Progenitor cell of endocrine pancreas (in vitro differentiated cells): ENCODE data around the gene JMJD1C. TPM values are rescaled to one million over a fixed set of nuclear protein-coding genes. Genes with fewer than 3 reads are reported as not detected.

Experiments
- DNase-seq: peaks from one replicate; pipeline ENCODE4 v3.0.0; 2021; ENCODE audit warnings: low spot score; ENCODE audit not compliant: unreplicated experiment
- H3K27ac Mint-ChIP-seq: 2 replicates; pipeline ENCODE4 v1.8.0; 2021; ENCODE audit warnings: mild to moderate bottlenecking, moderate library complexity, mixed read lengths
- H3K27me3 Mint-ChIP-seq: 2 replicates; pipeline ENCODE4 v1.8.0; 2021; ENCODE audit warnings: mixed read lengths
- H3K36me3 Mint-ChIP-seq: 2 replicates; pipeline ENCODE4 v1.8.0; 2022; ENCODE audit warnings: mixed read lengths; ENCODE audit not compliant: insufficient read depth
- H3K4me1 Mint-ChIP-seq: 2 replicates; pipeline ENCODE4 v1.8.0; 2021; ENCODE audit warnings: low read depth, mixed read lengths
- H3K4me3 Mint-ChIP-seq: 2 replicates; pipeline ENCODE4 v1.8.0; 2021; ENCODE audit warnings: low read depth, mild to moderate bottlenecking, moderate library complexity, mixed read lengths
- H3K9me3 Mint-ChIP-seq: 2 replicates; pipeline ENCODE4 v1.8.0; 2021; ENCODE audit warnings: low read depth, mixed read lengths
- total RNA-seq: library from RNA; stranded (reverse); gene quantifications from 2 replicates; pipeline ENCODE4 v1.2.1, GENCODE V29; 2021
- TF ChIP-seq, protein P1 (sequence below): fragments of 200-600 bp; sonication (generic); IDR thresholded peaks from one replicate; pipeline ENCODE4 v1.5.0; 2021; ENCODE audit warnings: antibody characterized with exemption, mild to moderate bottlenecking; ENCODE audit not compliant: unreplicated experiment

JMJD1C gene
- total RNA-seq, 1 donor from 2014 or later, result 117 TPM

- Mint-ChIP-seq H3K36me3 (peaks cover 14% of the 10 kb centered on the region), H3K4me3 (no peak overlapping the region), H3K9me3 (peaks cover 7% of the 10 kb centered on the region), H3K27me3 (no peaks in the 10 kb centered on the region), H3K27ac (peak overlapping the region; percentile 51), H3K4me1 (peaks cover 20% of the 10 kb centered on the region)
- no peak for DNase-seq
- TF ChIP-seq, protein P1, sequence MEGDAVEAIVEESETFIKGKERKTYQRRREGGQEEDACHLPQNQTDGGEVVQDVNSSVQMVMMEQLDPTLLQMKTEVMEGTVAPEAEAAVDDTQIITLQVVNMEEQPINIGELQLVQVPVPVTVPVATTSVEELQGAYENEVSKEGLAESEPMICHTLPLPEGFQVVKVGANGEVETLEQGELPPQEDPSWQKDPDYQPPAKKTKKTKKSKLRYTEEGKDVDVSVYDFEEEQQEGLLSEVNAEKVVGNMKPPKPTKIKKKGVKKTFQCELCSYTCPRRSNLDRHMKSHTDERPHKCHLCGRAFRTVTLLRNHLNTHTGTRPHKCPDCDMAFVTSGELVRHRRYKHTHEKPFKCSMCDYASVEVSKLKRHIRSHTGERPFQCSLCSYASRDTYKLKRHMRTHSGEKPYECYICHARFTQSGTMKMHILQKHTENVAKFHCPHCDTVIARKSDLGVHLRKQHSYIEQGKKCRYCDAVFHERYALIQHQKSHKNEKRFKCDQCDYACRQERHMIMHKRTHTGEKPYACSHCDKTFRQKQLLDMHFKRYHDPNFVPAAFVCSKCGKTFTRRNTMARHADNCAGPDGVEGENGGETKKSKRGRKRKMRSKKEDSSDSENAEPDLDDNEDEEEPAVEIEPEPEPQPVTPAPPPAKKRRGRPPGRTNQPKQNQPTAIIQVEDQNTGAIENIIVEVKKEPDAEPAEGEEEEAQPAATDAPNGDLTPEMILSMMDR, result no peak
Measured at GRCh38 chr10:63221950-63222349, 243.8 kb downstream of the JMJD1C start.

DNA sequence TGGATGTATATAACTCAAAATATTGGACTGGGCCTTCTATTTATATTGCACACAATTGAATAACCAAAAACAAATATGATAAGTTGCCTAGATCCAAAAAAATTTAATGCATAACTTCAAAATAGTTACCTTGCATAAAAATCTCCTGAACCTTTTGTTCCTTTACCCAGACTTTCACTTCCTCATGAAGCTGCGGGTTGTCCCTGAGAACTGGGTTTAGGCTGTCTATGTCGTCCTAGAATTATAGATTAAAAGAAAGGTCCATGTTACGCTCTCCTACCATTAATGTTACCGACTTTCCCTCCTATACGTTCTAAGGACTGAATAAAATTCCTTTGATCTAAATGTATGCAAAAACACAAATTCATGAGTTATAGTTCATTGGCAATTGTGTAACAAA is 246.0 kb downstream of the JMJD1C start:
- Mint-ChIP-seq H3K4me1 (peaks cover 20% of the 10 kb centered on the region), H3K27me3 (no peaks in the 10 kb centered on the region), H3K4me3 (no peak overlapping the region), H3K36me3 (peaks cover 22% of the 10 kb centered on the region), H3K27ac (peak overlapping the region; percentile 81), H3K9me3 (peaks cover 7% of the 10 kb centered on the region)
- no peak for DNase-seq
- TF ChIP-seq, protein P1, result no peak

- TF ChIP-seq, protein P1, result peak; percentile 67
- Mint-ChIP-seq H3K27ac (peak overlapping the region; percentile 6), H3K4me3 (no peak overlapping the region), H3K36me3 (peaks cover 36% of the 10 kb centered on the region), H3K27me3 (no peaks in the 10 kb centered on the region), H3K4me1 (peaks cover 20% of the 10 kb centered on the region), H3K9me3 (peaks cover 7% of the 10 kb centered on the region)
- DNase-seq, result no peak
Measured at GRCh38 chr10:63217120-63217605, 248.6 kb downstream of the JMJD1C start.

GRCh38 chr10:63214571-63214970 is 251.2 kb downstream of the JMJD1C start:
- TF ChIP-seq, protein P1, result no peak
- H3K4me3 Mint-ChIP-seq, result no peak overlapping the region

DNA sequence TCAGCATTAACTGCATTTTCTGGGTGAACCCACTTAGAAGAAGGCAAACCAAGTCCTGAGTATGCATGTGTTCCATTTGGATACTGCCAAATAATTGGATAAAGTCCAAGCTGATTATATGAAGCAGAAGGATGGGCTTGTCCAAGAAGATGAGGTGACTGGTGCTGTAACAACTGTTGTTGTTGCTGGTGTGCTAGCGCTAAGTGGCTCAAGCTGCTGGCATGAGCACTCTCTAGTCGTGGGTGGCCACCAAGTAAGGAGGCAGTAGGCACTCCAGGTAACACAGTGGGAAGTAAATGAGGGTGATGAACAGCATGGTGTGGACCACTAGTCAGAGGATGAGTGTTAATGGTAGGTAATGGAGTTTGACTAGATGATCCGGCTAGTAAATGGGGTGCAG is 252.3 kb downstream of the JMJD1C start:
- H3K4me3 Mint-ChIP-seq, result no peak overlapping the region
- peaks cover 7% of the 10 kb centered on the region for H3K4me1 Mint-ChIP-seq
- H3K27me3 Mint-ChIP-seq, result no peaks in the 10 kb centered on the region
- peaks cover 34% of the 10 kb centered on the region for H3K36me3 Mint-ChIP-seq
- TF ChIP-seq, protein P1, result no peak
- no peak for DNase-seq
- H3K9me3 Mint-ChIP-seq, result no peaks in the 10 kb centered on the region
- H3K27ac Mint-ChIP-seq, result no peak overlapping the region

More at GRCh38 chr10:63214571-63214970, 251.2 kb downstream of the JMJD1C start:
- peaks cover 11% of the 10 kb centered on the region for H3K4me1 Mint-ChIP-seq
- H3K27ac Mint-ChIP-seq, result peak overlapping the region; percentile 73
- no peak for DNase-seq
- H3K36me3 Mint-ChIP-seq, result peaks cover 32% of the 10 kb centered on the region
- no peaks in the 10 kb centered on the region for H3K27me3 Mint-ChIP-seq
- no peaks in the 10 kb centered on the region for H3K9me3 Mint-ChIP-seq
